HepG2 (cell line): ENCODE measurements around the gene ASH1L. TPM values are rescaled to one million over a fixed set of nuclear protein-coding genes. Genes with fewer than 3 reads are reported as not detected.

Experiments used
- ATAC-seq: fragments of 200-7000 bp; cut with Tn5 transposase; 3 replicates; pipeline ENCODE4 v1.9.1; 2020; ENCODE audit warnings: mild to moderate bottlenecking, moderate library complexity
- BruUV-seq: library from RNA; stranded (reverse); fragments of 400-500 nt; replicated peaks from 2 replicates; lab custom pipeline; 2021; lab: Mats Ljungman, UMichigan
- CTCF ChIA-PET: fragments of 300-600 bp; formaldehyde crosslinking; extraction: SDS; loops from one replicate; lab custom pipeline; 2021; ENCODE audit warnings: low total read pairs, inconsistent platforms, low intra/inter-chr PET ratio; lab: Yijun Ruan, JAX
- POLR2A ChIA-PET: fragments of 350-600 bp; sonication (Branson Sonifier 250); formaldehyde crosslinking; loops from one replicate; lab custom pipeline; 2020; ENCODE audit warnings: antibody characterized with exemption, inconsistent platforms; lab: Yijun Ruan, JAX
- DNase-seq: peaks from one replicate; pipeline ENCODE4 v3.0.0-alpha.2; 2015; ENCODE audit warnings: low spot score
- FAIRE-seq: peaks from 3 replicates; lab custom pipeline; 2011; peaks lifted over from hg19 to GRCh38; lab: Jason Lieb, UNC
- H2AFZ ChIP-seq: one replicate; pipeline ENCODE4 v1.6.1; 2011; ENCODE audit warnings: low read length, inconsistent platforms
- H3K27ac ChIP-seq: fragments of 300-600 bp; 3 replicates; pipeline ENCODE4 v1.8.0; 2011; ENCODE audit warnings: mixed run types, mild to moderate bottlenecking, mixed read lengths, low read length, inconsistent platforms; ENCODE audit not compliant: insufficient read depth; ENCODE audit errors: extremely low read length
- H3K27me3 ChIP-seq, 2 experiments: fragments of 200-600 bp in 1 of 2; 2 replicates in 1 of 2; 3 replicates in 1 of 2; pipeline versions ENCODE4 v1.6.0 to v1.8.0; 2011; ENCODE audit warnings: low read length in 2 of 2, mild to moderate bottlenecking in 2 of 2, moderate library complexity in 2 of 2, inconsistent platforms in 1 of 2; ENCODE audit not compliant: insufficient read depth in 2 of 2, control insufficient read depth in 1 of 2
- H3K36me3 ChIP-seq, 2 experiments: fragments of 200-600 bp in 1 of 2; replicated peaks in 1 of 2; 2 replicates in 1 of 2; 3 replicates in 1 of 2; pipeline versions ENCODE4 v1.5.1 to v1.8.0; 2011; ENCODE audit warnings: low read length in 2 of 2, inconsistent platforms in 1 of 2; ENCODE audit not compliant: insufficient read depth in 2 of 2, control insufficient read depth in 1 of 2
- H3K4me1 ChIP-seq: 2 replicates; pipeline ENCODE4 v1.5.1; 2012; ENCODE audit warnings: low read length, inconsistent platforms; ENCODE audit not compliant: insufficient read depth
- H3K4me2 ChIP-seq: 2 replicates; pipeline ENCODE4 v1.6.0; 2011; ENCODE audit warnings: low read depth, low read length, inconsistent platforms
- H3K4me3 ChIP-seq, 3 experiments: fragments of 200-600 bp in 1 of 3; sonication (generic), shearing (Covaris generic) in 1 of 3; replicated peaks in 1 of 3; 2 replicates each; pipeline ENCODE4 v1.5.1; 2011 to 2016; ENCODE audit warnings: low read length in 3 of 3, inconsistent platforms in 2 of 3, low read depth in 2 of 3, mild to moderate bottlenecking in 2 of 3, control low read depth in 1 of 3, mixed read lengths in 1 of 3; ENCODE audit not compliant: insufficient read depth in 1 of 3
- H3K79me2 ChIP-seq: one replicate; pipeline ENCODE4 v1.6.1; 2011; ENCODE audit warnings: low read length, inconsistent platforms; ENCODE audit not compliant: insufficient read depth
- H3K9ac ChIP-seq: 2 replicates; pipeline ENCODE4 v1.6.0; 2011; ENCODE audit warnings: mild to moderate bottlenecking, low read depth, low read length, inconsistent platforms; ENCODE audit not compliant: insufficient read depth
- H3K9me3 ChIP-seq: 2 replicates; pipeline ENCODE4 v1.5.1; 2012; ENCODE audit warnings: mild to moderate bottlenecking, low read length
- H4K20me1 ChIP-seq: 2 replicates; pipeline ENCODE4 v1.6.0; 2011; ENCODE audit warnings: inconsistent platforms, mild to moderate bottlenecking, low read length, moderate library complexity; ENCODE audit not compliant: insufficient read depth
- KMT2B ChIP-seq: IDR thresholded peaks from 2 replicates; pipeline ENCODE4 v1.6.1; 2016; ENCODE audit warnings: missing genetic modification reagents, missing compliant biosample characterization
- MAFG ChIP-seq: sonication (generic); formaldehyde crosslinking; IDR thresholded peaks from 2 replicates; pipeline ENCODE4 v1.5.1; 2020; ENCODE audit warnings: mild to moderate bottlenecking, missing genetic modification reagents
- MEF2D ChIP-seq: sonication (generic); formaldehyde crosslinking; IDR thresholded peaks from 2 replicates; pipeline ENCODE4 v1.5.1; 2020; ENCODE audit warnings: mild to moderate bottlenecking, missing genetic modification reagents
- ZFX ChIP-seq: sonication (generic); formaldehyde crosslinking; IDR thresholded peaks from 2 replicates; pipeline ENCODE4 v1.4.0; 2020; ENCODE audit warnings: mild to moderate bottlenecking, low read depth, missing genetic modification reagents, moderate library complexity
- ZKSCAN8 ChIP-seq: IDR thresholded peaks from 2 replicates; pipeline ENCODE4 v1.6.1; 2016; ENCODE audit warnings: borderline replicate concordance, missing genetic modification reagents, missing compliant biosample characterization
- ZNF781 ChIP-seq: sonication (generic); formaldehyde crosslinking; IDR thresholded peaks from 2 replicates; pipeline ENCODE4 v1.5.1; 2020; ENCODE audit warnings: borderline replicate concordance, mild to moderate bottlenecking, missing genetic modification reagents; ENCODE audit errors: not compliant biosample characterization
- ZSCAN20 ChIP-seq: sonication (generic); formaldehyde crosslinking; IDR thresholded peaks from 2 replicates; pipeline ENCODE4 v1.4.0; 2020; ENCODE audit warnings: missing genetic modification reagents, mild to moderate bottlenecking, borderline replicate concordance
- WGBS: methylation state at CpG from one replicate; pipeline ENCODE4 v1.1.6; 2017; ENCODE audit warnings: low lambda C conversion rate; 5-methylcytosine and 5-hydroxymethylcytosine counted together
- in situ Hi-C: cut with HindIII; loops from 2 replicates; pipeline ENCODE4 v1.10.0; 2017; ENCODE audit warnings: low pct_unique_long_range_greater_than_20kb; ENCODE audit not compliant: extremely low pct_ligation_motif_present
- intact Hi-C: fragments of 100-400 bp; cut with micrococcal nuclease; formaldehyde crosslinking; loops from one replicate; pipeline ENCODE4 v1.10.0; 2022; ENCODE audit not compliant: unreplicated experiment
- polyA plus RNA-seq, 8 experiments: library from polyadenylated mRNA; depleted of rRNA in 3 of 8; stranded (reverse) in 7 of 8; unstranded in 1 of 8; fragments of >200 nt; fragmentation: Illumina TruSeq in 4 of 8; extraction: Trizol in 4 of 8; gene quantifications; 2 replicates each; pipeline versions ENCODE4 v1.2.1 to v1.2.3, GENCODE V29; 2011 to 2016; ENCODE audit warnings: low read depth in 4 of 8, missing spikeins in 1 of 8, mixed read lengths in 1 of 8; ENCODE audit not compliant: insufficient read depth in 1 of 8
- total RNA-seq, 5 experiments: library from RNA; depleted of rRNA; stranded (reverse); fragments of >200 nt; fragmentation: Illumina TruSeq; extraction: Trizol; gene quantifications; 2 replicates each; pipeline ENCODE4 v1.2.3, GENCODE V29; 2016; ENCODE audit warnings: low read depth in 1 of 5
- TF ChIP-seq, protein P1 (sequence below): sonication (generic); formaldehyde crosslinking; IDR thresholded peaks from 2 replicates; pipeline ENCODE4 v1.4.0; 2020; ENCODE audit warnings: missing genetic modification reagents
- TF ChIP-seq, protein P2 (sequence below): sonication (generic); formaldehyde crosslinking; IDR thresholded peaks from 2 replicates; pipeline ENCODE4 v1.4.0; 2020; ENCODE audit warnings: mild to moderate bottlenecking, missing genetic modification reagents

The ASH1L gene
- total and polyA plus RNA-seq, 2 of the 13 experiments (the other 11 are each of a cell fraction or from before 2014, with no cell fraction given): 10.2 to 15.3 TPM

DNA sequence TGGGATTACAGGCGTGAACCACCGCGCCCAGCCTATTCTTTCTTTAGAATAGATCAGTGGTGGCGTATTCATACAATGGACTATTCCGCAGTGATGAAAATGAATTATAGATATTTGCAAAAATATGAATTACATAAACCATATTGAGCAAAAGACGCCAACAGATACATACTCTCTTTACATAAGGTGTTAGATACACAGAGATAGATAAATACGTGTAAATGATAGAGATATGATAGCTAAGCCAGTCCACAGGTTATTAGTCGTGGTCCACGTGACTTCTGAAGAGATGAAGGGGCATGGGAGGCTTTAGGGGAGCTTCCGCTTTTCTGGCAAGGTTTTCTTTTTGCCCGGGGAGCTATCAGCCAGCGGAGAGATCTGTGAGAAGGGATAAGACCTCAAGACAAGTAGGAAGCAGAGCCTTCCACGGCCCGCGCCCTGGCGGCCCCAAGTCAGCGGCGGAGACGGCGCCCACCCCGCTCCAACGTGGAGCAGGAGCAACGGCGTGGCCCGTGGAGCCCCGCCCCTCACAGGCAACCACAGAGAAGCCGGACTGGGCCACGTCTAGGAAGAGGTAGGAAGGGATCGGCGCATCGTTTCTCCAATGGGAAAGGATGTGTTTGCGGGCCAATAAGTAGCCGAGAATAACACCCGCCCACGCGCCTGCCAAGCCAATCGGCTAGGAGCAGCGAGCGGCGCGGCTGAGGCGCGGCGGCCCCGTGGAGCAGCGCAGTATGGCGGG lies 47.1 kb upstream of the ASH1L start, which contains the start of gene MSTO1:
Gene MSTO1 (plus strand): TSS at position 704 of the 742 bp plus-strand sequence. CDS start 31 bp downstream, at position 735.
- H3K9ac ChIP-seq: peak within 1 kb of the TSS; percentile 84
- no peaks in the 10 kb centered on the region for H3K27me3 ChIP-seq
- BruUV-seq: TSS peak; percentile 99
- DNase-seq (peak; percentile 96), ATAC-seq (peak; percentile 98), FAIRE-seq (peak; percentile 87)
- H3K27ac ChIP-seq: peak within 1 kb of the TSS; percentile 78
- WGBS: 15% methylated on average over 28 of the region's 47 CpGs
- in situ Hi-C loops: no loop called here
- peaks cover 0 to 10% of the 10 kb centered on the region in 2 experiments; a peak in 2 of 5 replicates for H3K36me3 ChIP-seq
- peak within 1 kb of the TSS; percentile 86 for H3K4me2 ChIP-seq
- ChIA-PET POLR2A (interaction anchor here (0.8 kb wide), 1 partner anchor 55 kb away, joined by 3 read pairs; no protein-coding TSS in a partner anchor), CTCF (no interaction called here)
- H3K4me1 ChIP-seq: 0 out of 2 replicates have a peak, but pooled peaks cover 5% of the 10 kb centered on the region
- peaks cover 4% of the 10 kb centered on the region for H3K79me2 ChIP-seq
- H4K20me1 ChIP-seq: no peaks in the 10 kb centered on the region
- H3K9me3 ChIP-seq: no peaks in the 10 kb centered on the region
- intact Hi-C loops: no loop called here
- H2AFZ ChIP-seq: peak within 1 kb of the TSS; percentile 90
- peak within 1 kb of the TSS; percentile 60 to 79 (median 61) for H3K4me3 ChIP-seq
- TF ChIP-seq KMT2B (peak; percentile 76), ZKSCAN8 (CRISPR knock-in tag) (no peak), ZNF781 (CRISPR knock-in tag) (peak; percentile 69), ZFX (peak; percentile 74), ZSCAN20 (no peak), MAFG (CRISPR knock-in tag) (no peak), MEF2D (CRISPR knock-in tag) (peak; percentile 53; the same call in 1 of the 2 replicates)
- TF ChIP-seq, protein P1, sequence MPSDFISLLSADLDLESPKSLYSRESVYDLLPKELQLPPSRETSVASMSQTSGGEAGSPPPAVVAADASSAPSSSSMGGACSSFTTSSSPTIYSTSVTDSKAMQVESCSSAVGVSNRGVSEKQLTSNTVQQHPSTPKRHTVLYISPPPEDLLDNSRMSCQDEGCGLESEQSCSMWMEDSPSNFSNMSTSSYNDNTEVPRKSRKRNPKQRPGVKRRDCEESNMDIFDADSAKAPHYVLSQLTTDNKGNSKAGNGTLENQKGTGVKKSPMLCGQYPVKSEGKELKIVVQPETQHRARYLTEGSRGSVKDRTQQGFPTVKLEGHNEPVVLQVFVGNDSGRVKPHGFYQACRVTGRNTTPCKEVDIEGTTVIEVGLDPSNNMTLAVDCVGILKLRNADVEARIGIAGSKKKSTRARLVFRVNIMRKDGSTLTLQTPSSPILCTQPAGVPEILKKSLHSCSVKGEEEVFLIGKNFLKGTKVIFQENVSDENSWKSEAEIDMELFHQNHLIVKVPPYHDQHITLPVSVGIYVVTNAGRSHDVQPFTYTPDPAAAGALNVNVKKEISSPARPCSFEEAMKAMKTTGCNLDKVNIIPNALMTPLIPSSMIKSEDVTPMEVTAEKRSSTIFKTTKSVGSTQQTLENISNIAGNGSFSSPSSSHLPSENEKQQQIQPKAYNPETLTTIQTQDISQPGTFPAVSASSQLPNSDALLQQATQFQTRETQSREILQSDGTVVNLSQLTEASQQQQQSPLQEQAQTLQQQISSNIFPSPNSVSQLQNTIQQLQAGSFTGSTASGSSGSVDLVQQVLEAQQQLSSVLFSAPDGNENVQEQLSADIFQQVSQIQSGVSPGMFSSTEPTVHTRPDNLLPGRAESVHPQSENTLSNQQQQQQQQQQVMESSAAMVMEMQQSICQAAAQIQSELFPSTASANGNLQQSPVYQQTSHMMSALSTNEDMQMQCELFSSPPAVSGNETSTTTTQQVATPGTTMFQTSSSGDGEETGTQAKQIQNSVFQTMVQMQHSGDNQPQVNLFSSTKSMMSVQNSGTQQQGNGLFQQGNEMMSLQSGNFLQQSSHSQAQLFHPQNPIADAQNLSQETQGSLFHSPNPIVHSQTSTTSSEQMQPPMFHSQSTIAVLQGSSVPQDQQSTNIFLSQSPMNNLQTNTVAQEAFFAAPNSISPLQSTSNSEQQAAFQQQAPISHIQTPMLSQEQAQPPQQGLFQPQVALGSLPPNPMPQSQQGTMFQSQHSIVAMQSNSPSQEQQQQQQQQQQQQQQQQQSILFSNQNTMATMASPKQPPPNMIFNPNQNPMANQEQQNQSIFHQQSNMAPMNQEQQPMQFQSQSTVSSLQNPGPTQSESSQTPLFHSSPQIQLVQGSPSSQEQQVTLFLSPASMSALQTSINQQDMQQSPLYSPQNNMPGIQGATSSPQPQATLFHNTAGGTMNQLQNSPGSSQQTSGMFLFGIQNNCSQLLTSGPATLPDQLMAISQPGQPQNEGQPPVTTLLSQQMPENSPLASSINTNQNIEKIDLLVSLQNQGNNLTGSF: no peak
- TF ChIP-seq, protein P2, sequence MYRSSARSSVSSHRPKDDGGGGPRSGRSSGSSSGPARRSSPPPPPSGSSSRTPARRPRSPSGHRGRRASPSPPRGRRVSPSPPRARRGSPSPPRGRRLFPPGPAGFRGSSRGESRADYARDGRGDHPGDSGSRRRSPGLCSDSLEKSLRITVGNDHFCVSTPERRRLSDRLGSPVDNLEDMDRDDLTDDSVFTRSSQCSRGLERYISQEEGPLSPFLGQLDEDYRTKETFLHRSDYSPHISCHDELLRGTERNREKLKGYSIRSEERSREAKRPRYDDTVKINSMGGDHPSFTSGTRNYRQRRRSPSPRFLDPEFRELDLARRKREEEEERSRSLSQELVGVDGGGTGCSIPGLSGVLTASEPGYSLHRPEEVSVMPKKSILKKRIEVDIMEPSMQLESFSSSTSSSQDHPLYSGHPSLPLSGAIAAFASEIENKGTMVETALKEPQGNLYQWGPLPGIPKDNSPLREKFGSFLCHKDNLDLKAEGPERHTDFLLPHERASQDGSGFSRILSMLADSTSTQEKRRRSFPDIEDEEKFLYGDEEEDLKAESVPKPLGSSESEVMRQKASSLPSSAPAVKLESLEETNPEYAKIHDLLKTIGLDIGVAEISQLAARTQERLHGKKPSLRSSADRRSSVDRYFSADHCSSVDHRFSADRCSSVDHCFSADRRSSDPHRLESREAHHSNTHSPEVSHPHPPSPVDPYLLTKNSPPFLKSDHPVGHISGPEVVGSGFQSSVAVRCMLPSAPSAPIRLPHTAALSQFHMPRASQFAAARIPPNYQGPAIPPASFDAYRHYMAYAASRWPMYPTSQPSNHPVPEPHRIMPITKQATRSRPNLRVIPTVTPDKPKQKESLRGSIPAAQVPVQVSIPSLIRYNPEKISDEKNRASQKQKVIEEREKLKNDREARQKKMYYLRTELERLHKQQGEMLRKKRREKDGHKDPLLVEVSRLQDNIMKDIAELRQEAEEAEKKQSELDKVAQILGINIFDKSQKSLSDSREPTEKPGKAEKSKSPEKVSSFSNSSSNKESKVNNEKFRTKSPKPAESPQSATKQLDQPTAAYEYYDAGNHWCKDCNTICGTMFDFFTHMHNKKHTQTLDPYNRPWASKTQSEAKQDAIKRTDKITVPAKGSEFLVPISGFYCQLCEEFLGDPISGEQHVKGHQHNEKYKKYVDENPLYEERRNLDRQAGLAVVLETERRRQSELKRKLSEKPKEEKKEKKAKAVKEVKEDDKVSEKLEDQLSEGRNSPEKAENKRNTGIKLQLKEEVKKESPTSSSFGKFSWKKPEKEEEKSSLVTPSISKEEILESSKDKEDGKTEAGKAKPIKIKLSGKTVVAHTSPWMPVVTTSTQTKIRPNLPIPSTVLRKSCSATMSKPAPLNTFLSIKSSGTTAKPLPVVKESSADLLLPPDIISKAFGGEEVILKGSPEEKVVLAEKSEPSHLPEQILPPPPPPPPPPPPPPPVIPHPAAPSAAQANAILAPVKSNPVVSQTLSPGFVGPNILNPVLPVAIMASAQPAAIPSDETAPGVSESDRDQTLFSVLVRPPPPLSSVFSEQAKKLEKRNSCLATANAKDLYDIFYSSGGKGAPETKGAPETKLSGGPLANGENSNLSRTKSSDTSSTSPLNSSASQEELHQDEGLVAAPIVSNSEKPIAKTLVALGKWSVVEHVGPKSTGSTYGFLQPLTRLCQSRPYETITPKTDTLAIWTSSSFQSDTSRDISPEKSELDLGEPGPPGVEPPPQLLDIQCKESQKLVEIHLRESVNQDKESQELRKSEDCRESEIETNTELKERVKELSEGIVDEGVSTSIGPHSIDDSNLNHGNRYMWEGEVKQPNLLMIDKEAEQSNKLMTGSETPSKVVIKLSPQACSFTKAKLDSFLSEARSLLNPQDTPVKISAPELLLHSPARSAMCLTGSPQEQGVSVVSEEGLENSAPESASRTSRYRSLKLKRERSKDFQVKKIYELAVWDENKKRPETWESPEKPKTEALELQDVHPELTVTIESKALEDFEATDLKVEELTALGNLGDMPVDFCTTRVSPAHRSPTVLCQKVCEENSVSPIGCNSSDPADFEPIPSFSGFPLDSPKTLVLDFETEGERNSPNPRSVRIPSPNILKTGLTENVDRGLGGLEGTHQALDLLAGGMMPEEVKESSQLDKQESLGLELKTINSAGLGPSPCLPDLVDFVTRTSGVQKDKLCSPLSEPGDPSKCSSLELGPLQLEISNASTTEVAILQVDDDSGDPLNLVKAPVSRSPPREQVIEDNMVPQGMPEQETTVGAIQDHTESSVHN (CRISPR knock-in tag): no peak
